Neural progenitor cell (in vitro differentiated cells): ENCODE results near the gene VOPP1. TPM values are rescaled to one million over a fixed set of nuclear protein-coding genes. Genes with fewer than 3 reads are reported as not detected.

Experiments used
- DNase-seq: peaks from one replicate; pipeline ENCODE4 v3.0.0-alpha.2; 2016; ENCODE audit warnings: low spot score
- H2AFZ ChIP-seq: fragments of 200-600 bp; sonication (generic); replicated peaks from 2 replicates; pipeline ENCODE4 v1.6.1; 2016; ENCODE audit warnings: antibody characterized with exemption
- H3F3A ChIP-seq: fragments of 200-600 bp; sonication (generic); 2 replicates; pipeline ENCODE4 v1.6.1; 2016; ENCODE audit warnings: antibody characterized with exemption, low read depth
- H3K27ac ChIP-seq: fragments of 200-600 bp; sonication (generic); 2 replicates; pipeline ENCODE4 v1.5.1; 2016; ENCODE audit warnings: mild to moderate bottlenecking
- H3K27me3 ChIP-seq: fragments of 200-600 bp; sonication (generic); 2 replicates; pipeline ENCODE4 v1.6.1; 2016; ENCODE audit warnings: mild to moderate bottlenecking, moderate library complexity
- H3K36me3 ChIP-seq: fragments of 200-600 bp; sonication (generic); 2 replicates; pipeline ENCODE4 v1.5.1; 2016
- H3K4me1 ChIP-seq: fragments of 200-600 bp; sonication (generic); 2 replicates; pipeline ENCODE4 v1.6.1; 2016; ENCODE audit warnings: mixed run types
- H3K4me2 ChIP-seq: fragments of 200-600 bp; sonication (generic); 2 replicates; pipeline ENCODE4 v1.6.1; 2016
- H3K4me3 ChIP-seq: fragments of 200-600 bp; sonication (generic); 2 replicates; pipeline ENCODE4 v1.5.1; 2016
- H3K79me2 ChIP-seq: fragments of 200-600 bp; sonication (generic); 2 replicates; pipeline ENCODE4 v1.6.1; 2016; ENCODE audit warnings: low read depth
- H3K9ac ChIP-seq: fragments of 200-600 bp; sonication (generic); 2 replicates; pipeline ENCODE4 v1.6.1; 2016
- H3K9me3 ChIP-seq: fragments of 200-600 bp; sonication (generic); 2 replicates; pipeline ENCODE4 v1.5.1; 2016; ENCODE audit warnings: low read depth
- H4K20me1 ChIP-seq: fragments of 200-600 bp; sonication (generic); 2 replicates; pipeline ENCODE4 v1.6.1; 2016; ENCODE audit warnings: low read depth
- H3K27ac Mint-ChIP-seq: 3 replicates; pipeline ENCODE4 v1.8.0; 2021; ENCODE audit warnings: mixed read lengths
- H3K27me3 Mint-ChIP-seq: 2 replicates; pipeline ENCODE4 v1.8.0; 2022; ENCODE audit warnings: low read depth, mild to moderate bottlenecking, inconsistent platforms, moderate library complexity, mixed read lengths; ENCODE audit not compliant: insufficient read depth
- H3K36me3 Mint-ChIP-seq: 3 replicates; pipeline ENCODE4 v1.8.0; 2021; ENCODE audit warnings: mixed read lengths
- H3K4me1 Mint-ChIP-seq: 3 replicates; pipeline ENCODE4 v1.8.0; 2021; ENCODE audit warnings: mixed read lengths
- H3K4me3 Mint-ChIP-seq: 3 replicates; pipeline ENCODE4 v1.8.0; 2021; ENCODE audit warnings: mild to moderate bottlenecking, moderate library complexity, mixed read lengths
- H3K9me3 Mint-ChIP-seq: 3 replicates; pipeline ENCODE4 v1.8.0; 2020; ENCODE audit warnings: mixed read lengths
- EZH2 ChIP-seq: fragments of 200-600 bp; sonication (generic); IDR thresholded peaks from 2 replicates; pipeline ENCODE4 v1.6.1; 2017; ENCODE audit warnings: antibody characterized with exemption, mild to moderate bottlenecking, moderate library complexity
- EZH2phosphoT487 ChIP-seq: fragments of 200-600 bp; sonication (generic); IDR thresholded peaks from 2 replicates; pipeline ENCODE4 v1.6.1; 2017; ENCODE audit warnings: antibody characterized with exemption
- total RNA-seq: library from RNA; depleted of rRNA; stranded (reverse); fragments of >200 nt; gene quantifications from 2 replicates; pipeline ENCODE4 v1.2.3, GENCODE V29; 2015; ENCODE audit warnings: low replicate concordance
- TF ChIP-seq, protein P1 (sequence below): fragments of 200-600 bp; sonication (generic); IDR thresholded peaks from 2 replicates; pipeline ENCODE4 v1.5.1; 2017; ENCODE audit warnings: antibody characterized with exemption, mild to moderate bottlenecking

VOPP1 gene
- total RNA-seq, 1 donor from 2014 or later, result 46.6 TPM

DNA sequence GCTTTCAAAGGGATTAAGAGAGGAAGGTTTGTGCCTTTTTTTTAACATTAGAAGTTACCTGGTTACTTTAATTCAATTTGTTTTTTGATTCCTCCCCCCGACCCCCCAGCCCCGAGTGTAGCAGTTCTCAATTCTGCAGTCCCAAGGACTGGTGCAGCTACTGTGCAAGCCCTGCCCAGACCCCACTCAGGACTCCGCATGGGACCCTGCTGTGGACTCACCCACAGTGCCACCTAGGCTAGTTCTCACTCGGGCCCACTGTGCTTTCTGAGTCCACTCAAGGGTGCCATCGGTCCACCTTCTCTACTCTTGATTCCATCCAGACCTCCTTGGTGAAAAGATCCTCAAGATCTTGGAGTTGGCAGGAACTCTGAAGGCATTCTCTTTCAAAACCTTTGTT lies 77.4 kb downstream of the VOPP1 start:
- Histone ChIP-seq H3F3A (no peaks in the 10 kb centered on the region), H3K4me3 (no peak overlapping the region), H3K4me2 (no peak overlapping the region), H4K20me1 (no peaks in the 10 kb centered on the region), H3K36me3 (no peaks in the 10 kb centered on the region), H3K27ac (no peak overlapping the region), H3K27me3 (no peaks in the 10 kb centered on the region), H2AFZ (no peak overlapping the region), H3K79me2 (no peaks in the 10 kb centered on the region), H3K9ac (no peak overlapping the region), H3K4me1 (no peaks in the 10 kb centered on the region), H3K9me3 (no peaks in the 10 kb centered on the region)
- Mint-ChIP-seq H3K27me3 (peaks cover 9% of the 10 kb centered on the region), H3K36me3 (peaks cover 9% of the 10 kb centered on the region), H3K27ac (no peak overlapping the region), H3K4me3 (no peak overlapping the region), H3K9me3 (no peaks in the 10 kb centered on the region), H3K4me1 (no peaks in the 10 kb centered on the region)
- DNase-seq, result no peak
- TF ChIP-seq, protein P1, sequence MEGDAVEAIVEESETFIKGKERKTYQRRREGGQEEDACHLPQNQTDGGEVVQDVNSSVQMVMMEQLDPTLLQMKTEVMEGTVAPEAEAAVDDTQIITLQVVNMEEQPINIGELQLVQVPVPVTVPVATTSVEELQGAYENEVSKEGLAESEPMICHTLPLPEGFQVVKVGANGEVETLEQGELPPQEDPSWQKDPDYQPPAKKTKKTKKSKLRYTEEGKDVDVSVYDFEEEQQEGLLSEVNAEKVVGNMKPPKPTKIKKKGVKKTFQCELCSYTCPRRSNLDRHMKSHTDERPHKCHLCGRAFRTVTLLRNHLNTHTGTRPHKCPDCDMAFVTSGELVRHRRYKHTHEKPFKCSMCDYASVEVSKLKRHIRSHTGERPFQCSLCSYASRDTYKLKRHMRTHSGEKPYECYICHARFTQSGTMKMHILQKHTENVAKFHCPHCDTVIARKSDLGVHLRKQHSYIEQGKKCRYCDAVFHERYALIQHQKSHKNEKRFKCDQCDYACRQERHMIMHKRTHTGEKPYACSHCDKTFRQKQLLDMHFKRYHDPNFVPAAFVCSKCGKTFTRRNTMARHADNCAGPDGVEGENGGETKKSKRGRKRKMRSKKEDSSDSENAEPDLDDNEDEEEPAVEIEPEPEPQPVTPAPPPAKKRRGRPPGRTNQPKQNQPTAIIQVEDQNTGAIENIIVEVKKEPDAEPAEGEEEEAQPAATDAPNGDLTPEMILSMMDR, result no peak
- TF ChIP-seq EZH2phosphoT487 (no peak), EZH2 (no peak)

DNA sequence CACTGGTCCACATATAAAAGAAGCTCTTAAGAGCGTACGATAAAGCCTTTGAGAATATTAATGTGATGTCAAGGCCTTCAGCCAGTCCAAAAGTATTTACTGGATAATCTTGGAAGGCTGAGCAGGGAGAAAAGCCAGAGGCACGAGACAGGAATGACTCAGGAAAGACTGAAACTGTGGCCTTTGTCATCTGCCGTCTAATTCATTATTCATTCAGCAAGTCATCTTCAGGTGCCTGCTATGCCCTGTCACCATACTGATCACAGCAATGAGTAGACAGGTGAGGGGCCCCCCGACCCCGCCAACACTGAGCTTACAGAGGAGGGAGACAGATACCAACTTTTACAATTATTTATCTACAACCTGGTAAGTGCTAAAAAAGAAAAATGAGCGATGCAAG lies 78.9 kb downstream of the VOPP1 start:
- no peaks in the 10 kb centered on the region for H3K4me1 Mint-ChIP-seq
- no peaks in the 10 kb centered on the region for H3K36me3 ChIP-seq
- no peaks in the 10 kb centered on the region for H3K9me3 ChIP-seq
- H3K4me3 ChIP-seq, result no peak overlapping the region
- no peaks in the 10 kb centered on the region for H3F3A ChIP-seq
- TF ChIP-seq, protein P1, result no peak
- TF ChIP-seq EZH2phosphoT487 (no peak), EZH2 (no peak)
- no peak overlapping the region for H3K4me3 Mint-ChIP-seq
- H3K36me3 Mint-ChIP-seq, result peaks cover 15% of the 10 kb centered on the region
- no peaks in the 10 kb centered on the region for H4K20me1 ChIP-seq
- DNase-seq, result no peak
- no peaks in the 10 kb centered on the region for H3K27me3 ChIP-seq
- H3K9ac ChIP-seq, result no peak overlapping the region
- H3K27ac ChIP-seq, result no peak overlapping the region
- no peak overlapping the region for H2AFZ ChIP-seq
- H3K27me3 Mint-ChIP-seq, result peaks cover 6% of the 10 kb centered on the region
- H3K27ac Mint-ChIP-seq, result no peak overlapping the region
- H3K9me3 Mint-ChIP-seq, result no peaks in the 10 kb centered on the region
- no peak overlapping the region for H3K4me2 ChIP-seq
- no peaks in the 10 kb centered on the region for H3K4me1 ChIP-seq
- H3K79me2 ChIP-seq, result no peaks in the 10 kb centered on the region

DNA sequence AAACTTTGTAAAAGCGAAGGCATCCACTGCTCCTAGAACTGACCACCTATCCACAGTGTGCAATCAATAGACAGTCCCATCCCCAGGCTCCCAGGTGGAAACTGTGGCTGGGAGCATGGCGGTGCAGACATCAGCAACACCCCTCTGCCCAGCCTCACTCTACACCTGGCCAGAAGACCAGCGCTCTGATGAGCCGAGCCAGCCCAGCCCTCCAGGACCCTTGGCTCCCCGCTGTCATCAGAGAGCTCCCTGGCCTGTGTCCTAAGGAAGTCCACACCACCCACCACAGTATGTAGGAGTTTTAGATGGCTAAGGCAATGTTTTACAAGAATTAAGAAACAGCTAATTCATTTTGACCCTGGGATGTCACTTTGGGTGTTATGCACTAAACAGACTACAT lies 81.0 kb downstream of the VOPP1 start:
- H3K27ac ChIP-seq, result no peak overlapping the region
- no peaks in the 10 kb centered on the region for H3K9me3 ChIP-seq
- DNase-seq, result no peak
- H4K20me1 ChIP-seq, result no peaks in the 10 kb centered on the region
- H3K4me2 ChIP-seq, result no peak overlapping the region
- no peaks in the 10 kb centered on the region for H3K79me2 ChIP-seq
- no peaks in the 10 kb centered on the region for H3K9me3 Mint-ChIP-seq
- TF ChIP-seq, protein P1, result no peak
- TF ChIP-seq EZH2 (no peak), EZH2phosphoT487 (no peak)
- H3K4me3 Mint-ChIP-seq, result no peak overlapping the region
- H3K27me3 Mint-ChIP-seq, result peaks cover 6% of the 10 kb centered on the region
- H3K36me3 ChIP-seq, result no peaks in the 10 kb centered on the region
- H3K9ac ChIP-seq, result no peak overlapping the region
- no peak overlapping the region for H3K27ac Mint-ChIP-seq
- H3K4me1 Mint-ChIP-seq, result no peaks in the 10 kb centered on the region
- peaks cover 21% of the 10 kb centered on the region for H3K36me3 Mint-ChIP-seq
- no peaks in the 10 kb centered on the region for H3F3A ChIP-seq
- H3K4me3 ChIP-seq, result no peak overlapping the region
- H3K4me1 ChIP-seq, result no peaks in the 10 kb centered on the region
- H3K27me3 ChIP-seq, result no peaks in the 10 kb centered on the region
- H2AFZ ChIP-seq, result no peak overlapping the region
